Thyroid gland (tissue), 4 donors: ENCODE data around the gene SPHK1.

Experiments
- POLR2A ChIP-seq, 2 donors: fragments of 450-650 bp; IDR thresholded peaks; one replicate each; pipeline ENCODE4 v1.6.1; 2017; ENCODE audit warnings: antibody characterized with exemption in 2 of 2, mild to moderate bottlenecking in 2 of 2, moderate library complexity in 1 of 2
- TF ChIP-seq, protein P1 (sequence below), 6 experiments: fragments of 200-600 bp in 3 of 6; fragments of 450-650 bp in 3 of 6; sonication (generic) in 3 of 6; IDR thresholded peaks; one replicate each; pipeline ENCODE4 v1.5.1; 2016 to 2019; ENCODE audit warnings: antibody characterized with exemption in 6 of 6, mild to moderate bottlenecking in 2 of 6, inconsistent platforms in 1 of 6, moderate library complexity in 1 of 6

DNA sequence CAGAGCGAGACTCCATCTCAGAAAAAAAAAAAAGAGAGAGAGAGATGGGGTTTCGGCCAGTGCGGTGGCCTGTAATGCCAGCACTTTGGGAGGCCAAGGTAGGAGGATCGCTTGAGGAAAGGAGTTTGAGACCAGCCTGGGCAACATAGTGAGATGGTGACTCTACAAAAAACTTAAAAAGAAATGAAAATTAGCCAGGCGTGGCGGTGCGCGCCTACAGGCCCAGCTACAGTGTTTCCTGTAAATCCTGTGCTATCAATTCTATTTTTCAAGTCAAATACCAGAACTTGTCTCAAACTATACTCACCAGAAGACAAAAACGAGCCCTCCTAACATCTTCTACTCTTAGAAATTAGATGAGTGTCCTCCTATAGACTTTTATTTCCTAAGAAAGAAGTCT, 49.3 kb downstream of the SPHK1 start:
- TF ChIP-seq, protein P1, sequence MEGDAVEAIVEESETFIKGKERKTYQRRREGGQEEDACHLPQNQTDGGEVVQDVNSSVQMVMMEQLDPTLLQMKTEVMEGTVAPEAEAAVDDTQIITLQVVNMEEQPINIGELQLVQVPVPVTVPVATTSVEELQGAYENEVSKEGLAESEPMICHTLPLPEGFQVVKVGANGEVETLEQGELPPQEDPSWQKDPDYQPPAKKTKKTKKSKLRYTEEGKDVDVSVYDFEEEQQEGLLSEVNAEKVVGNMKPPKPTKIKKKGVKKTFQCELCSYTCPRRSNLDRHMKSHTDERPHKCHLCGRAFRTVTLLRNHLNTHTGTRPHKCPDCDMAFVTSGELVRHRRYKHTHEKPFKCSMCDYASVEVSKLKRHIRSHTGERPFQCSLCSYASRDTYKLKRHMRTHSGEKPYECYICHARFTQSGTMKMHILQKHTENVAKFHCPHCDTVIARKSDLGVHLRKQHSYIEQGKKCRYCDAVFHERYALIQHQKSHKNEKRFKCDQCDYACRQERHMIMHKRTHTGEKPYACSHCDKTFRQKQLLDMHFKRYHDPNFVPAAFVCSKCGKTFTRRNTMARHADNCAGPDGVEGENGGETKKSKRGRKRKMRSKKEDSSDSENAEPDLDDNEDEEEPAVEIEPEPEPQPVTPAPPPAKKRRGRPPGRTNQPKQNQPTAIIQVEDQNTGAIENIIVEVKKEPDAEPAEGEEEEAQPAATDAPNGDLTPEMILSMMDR (IDR thresholded peaks at IDR 0.05): no peak
- TF ChIP-seq POLR2A (IDR thresholded peaks at IDR 0.05): no peak
